GM12865 (cell line): ENCODE results near the gene CYGB.
A peak's percentile ranks its signal among the peaks of the same experiment; 100 is the strongest.

ENCODE experiments used
- DNase-seq: peaks from one replicate; pipeline ENCODE4 v3.0.0; 2010; ENCODE audit warnings: low read depth
- H3K4me3 ChIP-seq: 2 replicates; pipeline ENCODE4 v1.5.1; 2011; ENCODE audit warnings: mild to moderate bottlenecking, low read depth, low read length, control low read depth
- CTCF ChIP-seq: IDR thresholded peaks from 2 replicates; pipeline ENCODE4 v1.5.1; 2011; ENCODE audit warnings: low read length, control low read depth, low read depth, inconsistent platforms; ENCODE audit not compliant: insufficient read depth; ENCODE audit errors: missing control alignments

CYGB gene

GRCh38 chr17:76537578-76538280 lies at the start of gene CYGB:
TSS of gene CYGB (minus strand) at chr17:76537709. CDS start at chr17:76537542, 167 bp downstream.
- no peak within 1 kb of the TSS for H3K4me3 ChIP-seq
- TF ChIP-seq CTCF, result no peak
- no peak for DNase-seq

GRCh38 chr17:76586741-76587487 lies 49.4 kb upstream of the CYGB start:
- no peak overlapping the region for H3K4me3 ChIP-seq
- no peak for TF ChIP-seq CTCF
- peak; percentile 47 for DNase-seq

GRCh38 chr17:76585649-76586593 lies 48.4 kb upstream of the CYGB start, which contains the start of gene ST6GALNAC2:
TSS of gene ST6GALNAC2 (minus strand) at chr17:76585860. CDS start at chr17:76585808, 52 bp downstream.
- TF ChIP-seq CTCF, result peak; percentile 36
- peak within 1 kb of the TSS; percentile 51 for H3K4me3 ChIP-seq
- DNase-seq, result peak; percentile 45

- no peak for TF ChIP-seq CTCF
- H3K4me3 ChIP-seq, result peak overlapping the region; percentile 51
- no peak for DNase-seq
Observed at GRCh38 chr17:76585033-76585648, 47.6 kb upstream of the CYGB start.

- TF ChIP-seq CTCF, result no peak
- peak overlapping the region; percentile 51; the same call in 1 of the 2 replicates for H3K4me3 ChIP-seq
- DNase-seq, result no peak
Observed at GRCh38 chr17:76584427-76585032, 47.0 kb upstream of the CYGB start.

GRCh38 chr17:76582660-76583059 lies 45.2 kb upstream of the CYGB start:
- no peak for TF ChIP-seq CTCF
- H3K4me3 ChIP-seq, result no peak overlapping the region
- DNase-seq, result no peak
